ENCODE results near the gene CCDC9. TPM values are rescaled to one million over a fixed set of nuclear protein-coding genes. Genes with fewer than 3 reads are reported as not detected.
A peak's percentile ranks its signal among the peaks of the same experiment; 100 is the strongest.

CCDC9 gene
- total and polyA plus RNA-seq, 2 experiments from 2014 or later, result 21.9 to 22.5 TPM

GRCh38 chr19:47227352-47228167 lies 28.8 kb upstream of the CCDC9 start:
- H3K4me3 ChIP-seq, result peak overlapping the region; percentile 19
- H3K9me3 ChIP-seq (ENCODE audit: low read depth), result no peaks in the 10 kb centered on the region
- TF ChIP-seq CTCF (IDR thresholded peaks at IDR 0.05; ENCODE audit: low read depth, low read length), result no peak
- DNase-seq (ENCODE audit: low read depth in 1 of 2, low spot score in 1 of 2), result peak; percentile 82 to 98
- H3K4me1 ChIP-seq (ENCODE audit: low read depth), result peaks cover 20% of the 10 kb centered on the region
- no peaks in the 10 kb centered on the region for H3K36me3 ChIP-seq
- H3K27me3 ChIP-seq, result no peaks in the 10 kb centered on the region
- H3K27ac ChIP-seq, result peak overlapping the region; percentile 95

GRCh38 chr19:47228168-47228936 lies 28.0 kb upstream of the CCDC9 start:
- no peak for TF ChIP-seq CTCF (IDR thresholded peaks at IDR 0.05; ENCODE audit: low read depth, low read length)
- H3K27me3 ChIP-seq, result no peaks in the 10 kb centered on the region
- H3K4me1 ChIP-seq (ENCODE audit: low read depth), result peaks cover 20% of the 10 kb centered on the region
- no peaks in the 10 kb centered on the region for H3K9me3 ChIP-seq (ENCODE audit: low read depth)
- peak overlapping the region; percentile 95 for H3K27ac ChIP-seq
- H3K36me3 ChIP-seq, result no peaks in the 10 kb centered on the region
- DNase-seq (ENCODE audit: low read depth in 1 of 2, low spot score in 1 of 2), result peak in 1 of 2 donors; percentile 62
- peak overlapping the region; percentile 19 for H3K4me3 ChIP-seq

- no peak for DNase-seq (ENCODE audit: low read depth in 1 of 2, low spot score in 1 of 2)
- H3K4me1 ChIP-seq (ENCODE audit: low read depth), result peaks cover 20% of the 10 kb centered on the region
- peak overlapping the region; percentile 98 for H3K4me3 ChIP-seq
Measured at GRCh38 chr19:47228937-47229675, 27.2 kb upstream of the CCDC9 start.

GRCh38 chr19:47229676-47230053 lies 26.7 kb upstream of the CCDC9 start:
- Histone ChIP-seq H3K36me3 (no peaks in the 10 kb centered on the region), H3K4me1 (ENCODE audit: low read depth) (peaks cover 20% of the 10 kb centered on the region), H3K27me3 (no peaks in the 10 kb centered on the region), H3K4me3 (peak overlapping the region; percentile 98), H3K9me3 (ENCODE audit: low read depth) (no peaks in the 10 kb centered on the region), H3K27ac (peak overlapping the region; percentile 20)
- DNase-seq (ENCODE audit: low read depth in 1 of 2, low spot score in 1 of 2), result no peak
- no peak for TF ChIP-seq CTCF (IDR thresholded peaks at IDR 0.05; ENCODE audit: low read depth, low read length)

More at GRCh38 chr19:47228937-47229675, 27.2 kb upstream of the CCDC9 start:
- Histone ChIP-seq H3K9me3 (ENCODE audit: low read depth) (no peaks in the 10 kb centered on the region), H3K27ac (no peak overlapping the region), H3K27me3 (no peaks in the 10 kb centered on the region), H3K36me3 (no peaks in the 10 kb centered on the region)
- no peak for TF ChIP-seq CTCF (IDR thresholded peaks at IDR 0.05; ENCODE audit: low read depth, low read length)
